ENCODE measurements around the gene OR4D6. TPM values are rescaled to one million over a fixed set of nuclear protein-coding genes. Genes with fewer than 3 reads are reported as not detected.
"Not testable (repeated sequence)": the region's sequence is repeated elsewhere in the genome, so short reads cannot be mapped to it uniquely, and the experiment has no call there.

Gene OR4D6
- total RNA-seq, 6 experiments from 2014 or later, result not detected

DNA sequence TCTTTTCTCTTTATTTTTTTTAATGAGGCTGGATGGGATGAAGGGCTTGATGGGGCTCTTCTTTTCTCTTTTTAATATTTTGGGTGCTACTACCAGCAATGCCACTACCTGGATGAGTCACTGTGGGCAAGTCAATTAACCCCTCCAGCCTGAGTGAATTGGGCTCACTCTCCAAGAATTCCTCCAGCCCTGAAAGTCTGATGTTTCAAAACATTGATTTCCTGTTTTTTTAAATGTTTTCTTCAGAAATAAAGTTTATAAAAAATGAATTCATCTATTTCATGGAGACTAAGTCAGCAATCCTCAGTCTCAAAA, 29.7 kb upstream of the OR4D6 start:
- H3K27ac ChIP-seq, result no peak overlapping the region
- TF ChIP-seq, protein P1, sequence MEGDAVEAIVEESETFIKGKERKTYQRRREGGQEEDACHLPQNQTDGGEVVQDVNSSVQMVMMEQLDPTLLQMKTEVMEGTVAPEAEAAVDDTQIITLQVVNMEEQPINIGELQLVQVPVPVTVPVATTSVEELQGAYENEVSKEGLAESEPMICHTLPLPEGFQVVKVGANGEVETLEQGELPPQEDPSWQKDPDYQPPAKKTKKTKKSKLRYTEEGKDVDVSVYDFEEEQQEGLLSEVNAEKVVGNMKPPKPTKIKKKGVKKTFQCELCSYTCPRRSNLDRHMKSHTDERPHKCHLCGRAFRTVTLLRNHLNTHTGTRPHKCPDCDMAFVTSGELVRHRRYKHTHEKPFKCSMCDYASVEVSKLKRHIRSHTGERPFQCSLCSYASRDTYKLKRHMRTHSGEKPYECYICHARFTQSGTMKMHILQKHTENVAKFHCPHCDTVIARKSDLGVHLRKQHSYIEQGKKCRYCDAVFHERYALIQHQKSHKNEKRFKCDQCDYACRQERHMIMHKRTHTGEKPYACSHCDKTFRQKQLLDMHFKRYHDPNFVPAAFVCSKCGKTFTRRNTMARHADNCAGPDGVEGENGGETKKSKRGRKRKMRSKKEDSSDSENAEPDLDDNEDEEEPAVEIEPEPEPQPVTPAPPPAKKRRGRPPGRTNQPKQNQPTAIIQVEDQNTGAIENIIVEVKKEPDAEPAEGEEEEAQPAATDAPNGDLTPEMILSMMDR (IDR thresholded peaks at IDR 0.05), result no peak
- no peak for TF ChIP-seq POLR2A (IDR thresholded peaks at IDR 0.05)
- H3K36me3 ChIP-seq, result no peaks in the 10 kb centered on the region
- no peaks in the 10 kb centered on the region for H3K4me1 ChIP-seq
- H3K9me3 ChIP-seq, result no peaks in the 10 kb centered on the region
- DNase-seq, result no peak
- intact Hi-C loops (cut with DNase I), result loop anchor here in 1 of 2 donors (5.0 kb wide), 1 partner anchor 165 kb away; no protein-coding TSS in a partner anchor
- ATAC-seq, result peak in 1 of 4 donors; percentile 40
- H3K4me3 ChIP-seq, result no peak overlapping the region
- no peaks in the 10 kb centered on the region for H3K27me3 ChIP-seq

DNA sequence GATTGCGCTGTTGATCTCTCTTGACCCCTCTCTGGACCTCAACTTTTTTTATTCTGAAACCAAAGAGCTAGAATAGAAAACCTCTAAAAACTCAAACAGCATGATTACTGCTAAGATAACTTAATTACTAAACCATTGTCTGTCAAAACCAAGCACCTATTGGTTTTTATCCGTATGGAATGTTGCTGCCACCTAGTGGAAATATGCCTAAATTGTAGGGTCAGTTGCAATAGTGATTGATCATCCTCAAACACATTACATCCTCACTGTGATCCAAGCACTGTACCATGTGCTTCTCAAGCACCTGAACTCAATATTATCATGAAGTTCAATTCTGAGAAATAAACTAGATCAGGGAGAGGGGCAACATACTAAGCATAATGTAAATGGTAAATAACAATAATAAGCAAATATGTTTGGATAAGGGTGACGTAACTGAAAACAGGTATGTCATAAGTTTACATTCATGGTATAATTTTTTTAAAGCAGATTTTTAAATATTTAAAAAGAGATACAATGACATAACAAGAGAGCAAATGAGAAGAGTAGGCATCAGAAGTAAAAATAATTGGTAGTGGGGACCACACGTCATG, 26.7 kb upstream of the OR4D6 start:
- no peak overlapping the region for H3K4me3 ChIP-seq
- no peaks in the 10 kb centered on the region for H3K36me3 ChIP-seq
- no peak overlapping the region for H3K27ac ChIP-seq
- intact Hi-C loops (cut with DNase I), result loop anchor here in 1 of 2 donors (5.0 kb wide), 1 partner anchor 168 kb away; no protein-coding TSS in a partner anchor
- no peaks in the 10 kb centered on the region for H3K9me3 ChIP-seq
- H3K27me3 ChIP-seq, result no peaks in the 10 kb centered on the region
- DNase-seq (peak in 1 of 3 donors; percentile 48), ATAC-seq (peak; percentile 90 to 97 (median 92))
- no peaks in the 10 kb centered on the region for H3K4me1 ChIP-seq
- TF ChIP-seq POLR2A (IDR thresholded peaks at IDR 0.05), result no peak
- TF ChIP-seq, protein P1 (IDR thresholded peaks at IDR 0.05), result peak; percentile 86 to 92 (median 89)
- WGBS (ENCODE audit: insufficient coverage, low coverage, low lambda C conversion rate, missing lambda C conversion rate), result 59% methylated on average over 4 of the region's 4 CpGs

DNA sequence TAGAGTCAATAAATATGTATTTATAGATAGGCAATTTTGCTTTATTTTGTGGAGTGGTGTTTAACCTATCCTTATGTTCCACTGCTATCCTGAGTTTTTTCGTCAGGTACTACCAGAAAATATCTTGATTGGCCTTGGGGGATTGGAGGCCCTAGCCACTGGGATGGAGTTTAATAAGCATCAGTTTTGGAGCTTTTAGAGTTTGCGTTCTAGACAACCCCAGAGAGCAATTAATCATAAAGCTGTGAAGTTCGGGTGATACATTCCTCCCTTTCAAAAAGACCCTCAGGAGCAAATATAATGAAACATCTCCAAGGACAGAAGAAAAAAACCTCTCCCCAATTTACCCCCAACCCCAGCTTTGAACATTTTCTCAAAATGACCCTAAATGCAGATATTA, 20.6 kb upstream of the OR4D6 start, which contains the start of gene OR5A1:
OR5A1 (plus strand) TSS at position 301 of the 400 bp plus-strand sequence. CDS start 6,700 bp downstream, outside the sequence.
- WGBS (ENCODE audit: insufficient coverage, low coverage, low lambda C conversion rate, missing lambda C conversion rate), result 55% methylated on average over 3 of the region's 3 CpGs
- H3K9me3 ChIP-seq, result no peaks in the 10 kb centered on the region
- no peak within 1 kb of the TSS for H3K27ac ChIP-seq
- intact Hi-C loops (cut with DNase I), result no loop called here
- no peaks in the 10 kb centered on the region for H3K27me3 ChIP-seq
- TF ChIP-seq, protein P1 (IDR thresholded peaks at IDR 0.05), result no peak
- no peak for TF ChIP-seq POLR2A (IDR thresholded peaks at IDR 0.05)
- H3K4me1 ChIP-seq, result no peaks in the 10 kb centered on the region
- no peak for DNase-seq
- ATAC-seq, result no peak
- H3K36me3 ChIP-seq, result no peaks in the 10 kb centered on the region
- H3K4me3 ChIP-seq, result no peak within 1 kb of the TSS

DNA sequence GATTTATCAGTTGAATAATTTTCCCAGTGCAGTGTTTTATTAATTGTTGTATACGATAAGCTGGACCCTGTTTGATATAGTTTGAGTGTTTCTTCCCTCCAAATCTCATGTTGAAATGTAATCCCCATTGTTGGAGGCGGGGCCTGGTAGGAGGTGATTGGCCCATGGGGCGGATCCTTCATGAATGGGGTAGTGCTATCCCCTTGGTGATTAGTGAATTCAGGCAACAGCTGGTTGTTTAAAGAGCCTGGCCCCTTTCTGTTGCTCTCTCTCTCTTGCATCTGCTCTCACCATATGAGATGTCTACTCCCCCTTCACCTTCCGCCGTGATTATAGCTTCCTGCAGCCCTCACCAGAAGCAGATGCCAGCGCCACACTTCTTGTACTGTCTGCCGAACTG, 19.0 kb upstream of the OR4D6 start:
- no peaks in the 10 kb centered on the region for H3K4me1 ChIP-seq
- TF ChIP-seq, protein P1 (IDR thresholded peaks at IDR 0.05), result no peak
- TF ChIP-seq POLR2A (IDR thresholded peaks at IDR 0.05), result no peak
- no peaks in the 10 kb centered on the region for H3K27me3 ChIP-seq
- intact Hi-C loops (cut with DNase I), result no loop called here
- ATAC-seq (no peak), DNase-seq (no peak)
- H3K36me3 ChIP-seq, result no peaks in the 10 kb centered on the region
- 78% methylated on average over 7 of the region's 7 CpGs for WGBS (ENCODE audit: insufficient coverage, low coverage, low lambda C conversion rate, missing lambda C conversion rate)
- no peak overlapping the region for H3K4me3 ChIP-seq
- no peak overlapping the region for H3K27ac ChIP-seq
- H3K9me3 ChIP-seq, result no peaks in the 10 kb centered on the region

- DNase-seq; H3K27me3 ChIP-seq; H3K36me3 ChIP-seq; H3K27ac ChIP-seq; H3K4me1 ChIP-seq; H3K9me3 ChIP-seq; H3K4me3 ChIP-seq; ATAC-seq; intact Hi-C loops (cut with DNase I): not testable (repeated sequence)
- 75% methylated on average over 1 of the region's 1 CpG for WGBS (ENCODE audit: insufficient coverage, low coverage, low lambda C conversion rate, missing lambda C conversion rate)
Observed at GRCh38 chr11:59445624-59446023, 11.1 kb upstream of the OR4D6 start.
